Measurements from ENCODE around the gene TNFSF18.

DNA sequence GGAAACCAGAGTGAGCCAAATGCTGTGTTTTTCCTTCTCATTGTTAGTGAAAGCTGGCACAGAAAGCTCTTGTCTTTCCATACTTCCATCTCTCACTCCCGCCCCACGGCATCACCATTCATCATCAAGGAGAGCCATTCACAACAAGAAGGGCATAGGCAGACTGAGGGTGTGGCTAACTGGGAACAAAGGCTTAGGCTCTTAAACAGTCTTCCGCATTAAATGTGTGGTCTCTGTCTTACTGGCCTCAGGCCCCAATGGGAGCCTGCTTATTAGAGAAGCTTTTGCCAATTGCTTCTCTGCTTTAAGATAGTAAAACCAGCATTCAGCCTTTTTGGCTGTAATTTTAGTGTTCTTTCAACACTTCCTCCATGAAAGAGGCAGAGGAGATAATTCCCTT, 51.4 kb downstream of the TNFSF18 start:
- TF ChIP-seq YY1 (IDR thresholded peaks at IDR 0.05; ENCODE audit: insufficient read depth, insufficient read length) (no peak), SUZ12 (IDR thresholded peaks at IDR 0.05; ENCODE audit: extremely low read depth, insufficient read depth, insufficient read length) (no peak), ZNF274 (IDR thresholded peaks at IDR 0.05; ENCODE audit: low read depth, low read length) (no peak)

Measured in NT2/D1 (cell line).